Measurements from ENCODE around the gene USP3. TPM values are rescaled to one million over a fixed set of nuclear protein-coding genes. Genes with fewer than 3 reads are reported as not detected.

The USP3 gene
- total RNA-seq, 1 experiment from 2014 or later: 28.0 TPM

DNA sequence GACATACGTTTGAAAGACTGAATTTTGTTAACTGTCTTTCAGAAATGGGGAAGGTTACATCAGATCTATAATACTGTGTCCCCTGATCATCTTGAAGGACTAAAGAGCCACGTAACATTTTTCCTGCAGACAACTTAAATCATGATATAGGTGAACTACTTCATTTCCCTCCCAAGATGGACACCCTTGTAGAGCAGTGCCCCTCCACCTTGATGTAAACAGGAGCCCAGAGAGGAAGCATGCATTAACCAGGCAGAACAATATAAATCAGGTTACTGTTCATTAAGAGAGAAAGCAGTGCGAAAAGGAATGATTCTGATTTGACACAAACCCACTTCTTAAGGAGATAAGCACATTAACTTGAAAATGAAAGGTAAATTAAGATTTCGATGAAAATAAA is 36.1 kb downstream of the USP3 start:
- H3K27ac ChIP-seq: no peak overlapping the region
- no peaks in the 10 kb centered on the region for H3K27me3 ChIP-seq (replicated peaks)
- no peak for DNase-seq (ENCODE audit: low read depth in 1 of 2, low spot score in 2 of 2)
- H3K9me3 ChIP-seq (replicated peaks): no peaks in the 10 kb centered on the region
- no peak overlapping the region for H3K4me3 ChIP-seq
- no peaks in the 10 kb centered on the region for H3K4me1 ChIP-seq (replicated peaks)
- peaks cover 4% of the 10 kb centered on the region; the same call in 1 of the 2 replicates for H3K36me3 ChIP-seq

DNA sequence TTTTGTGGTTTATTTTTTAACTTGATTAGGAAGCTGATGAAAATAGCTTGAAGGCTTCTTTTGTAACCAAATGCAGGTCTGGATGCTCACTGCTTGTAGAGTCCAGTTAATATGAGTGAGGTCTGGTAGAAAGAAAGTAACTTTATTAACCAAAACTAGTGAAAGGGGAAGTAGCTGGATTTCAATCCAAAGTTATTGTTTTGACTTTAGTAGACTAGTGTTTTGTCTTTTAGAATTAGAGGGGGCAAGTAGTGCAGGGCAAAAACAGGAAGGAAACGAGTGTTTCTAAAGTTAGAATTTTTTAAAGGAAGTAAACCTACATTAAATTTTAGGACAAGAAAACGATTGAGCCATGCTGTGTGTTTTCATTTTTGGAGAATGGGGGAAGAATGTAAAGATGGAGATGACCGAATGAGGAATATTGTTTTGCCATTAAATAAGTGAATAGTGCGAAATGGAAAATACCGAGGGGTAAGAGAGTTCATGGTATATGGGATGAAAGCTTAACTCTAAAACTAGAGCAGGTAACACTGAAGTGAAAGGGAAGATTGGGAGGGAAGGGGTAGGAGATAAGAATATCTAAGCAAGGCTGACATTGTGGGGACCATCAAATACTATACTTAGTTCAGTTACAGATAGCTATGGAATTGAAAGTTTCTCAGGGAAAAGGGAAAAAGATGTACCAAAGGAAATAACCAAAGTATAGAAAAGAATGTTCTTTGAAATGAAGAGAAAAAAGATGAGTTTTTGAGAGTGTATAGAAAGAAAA is 40.0 kb downstream of the USP3 start:
- no peak overlapping the region for H3K27ac ChIP-seq
- no peaks in the 10 kb centered on the region for H3K4me1 ChIP-seq (replicated peaks)
- H3K4me3 ChIP-seq: no peak overlapping the region
- H3K27me3 ChIP-seq (replicated peaks): no peaks in the 10 kb centered on the region
- DNase-seq (ENCODE audit: low read depth in 1 of 2, low spot score in 2 of 2): no peak
- no peaks in the 10 kb centered on the region for H3K9me3 ChIP-seq (replicated peaks)
- H3K36me3 ChIP-seq: no peaks in the 10 kb centered on the region

DNA sequence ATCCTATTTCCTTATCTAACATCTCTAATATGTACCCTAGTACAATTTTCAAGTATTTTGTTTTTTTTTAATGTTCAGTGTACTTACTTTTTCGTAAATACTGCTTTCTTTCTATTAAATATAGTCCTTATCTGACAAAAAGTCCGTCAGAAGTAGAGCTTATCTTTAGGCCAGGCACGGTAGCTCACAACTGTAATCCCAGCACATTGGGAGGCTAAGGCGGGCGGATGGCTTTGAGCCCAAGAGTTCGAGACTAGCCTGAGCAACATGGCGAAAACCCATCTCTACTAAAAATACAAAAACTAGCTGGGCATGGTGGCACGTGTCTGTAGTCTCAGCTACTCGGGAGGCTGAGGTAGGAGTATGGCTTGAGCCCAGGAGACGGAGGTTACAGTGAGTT is 41.1 kb downstream of the USP3 start:
- no peak for DNase-seq (ENCODE audit: low read depth in 1 of 2, low spot score in 2 of 2)
- Histone ChIP-seq H3K9me3 (replicated peaks) (no peaks in the 10 kb centered on the region), H3K27me3 (replicated peaks) (no peaks in the 10 kb centered on the region), H3K4me1 (replicated peaks) (no peaks in the 10 kb centered on the region), H3K36me3 (no peaks in the 10 kb centered on the region), H3K4me3 (no peak overlapping the region), H3K27ac (no peak overlapping the region)

DNA sequence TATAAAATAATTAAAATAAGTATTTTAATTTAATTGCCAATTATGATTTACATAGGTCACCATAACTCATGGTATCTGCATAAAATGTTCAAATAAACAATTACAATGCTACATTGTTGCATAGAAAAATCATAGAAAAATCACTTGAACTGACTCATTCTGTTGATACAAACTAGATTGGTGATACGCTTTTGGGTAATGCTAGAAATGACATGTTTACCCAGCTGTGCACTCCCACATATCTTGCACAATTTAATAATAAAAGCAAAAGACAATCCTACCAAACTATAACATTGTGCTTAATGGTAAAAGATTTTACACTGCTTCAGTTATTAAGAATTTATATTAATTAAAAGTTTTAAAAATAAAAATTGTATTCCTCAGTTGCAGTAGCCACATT is 47.0 kb downstream of the USP3 start:
- no peak overlapping the region for H3K4me3 ChIP-seq
- no peak for DNase-seq (ENCODE audit: low read depth in 1 of 2, low spot score in 2 of 2)
- H3K27me3 ChIP-seq (replicated peaks): no peaks in the 10 kb centered on the region
- H3K36me3 ChIP-seq: no peaks in the 10 kb centered on the region; the same call in 1 of the 2 replicates
- H3K9me3 ChIP-seq (replicated peaks): no peaks in the 10 kb centered on the region
- H3K4me1 ChIP-seq (replicated peaks): peaks cover 21% of the 10 kb centered on the region
- no peak overlapping the region for H3K27ac ChIP-seq

DNA sequence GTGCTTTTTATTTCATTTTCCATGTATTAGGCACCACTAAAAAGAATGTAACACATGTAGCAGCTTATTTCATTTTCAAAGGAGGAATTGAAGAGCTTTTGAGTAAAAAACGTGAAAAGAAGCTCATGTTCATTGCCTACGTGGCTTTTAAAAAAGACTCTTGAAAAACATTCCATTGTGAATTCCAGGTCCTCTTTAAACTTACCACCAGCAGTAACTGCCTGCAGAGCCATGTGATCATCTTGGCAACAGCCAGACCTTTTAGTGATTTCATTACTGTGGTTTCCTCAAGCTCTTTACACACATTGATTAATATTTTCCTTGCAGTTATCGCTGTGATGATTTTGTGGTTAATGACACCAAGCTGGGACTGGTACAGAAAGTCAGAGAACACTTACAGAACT is 49.0 kb downstream of the USP3 start:
- H3K36me3 ChIP-seq: peaks cover 7% of the 10 kb centered on the region
- peaks cover 21% of the 10 kb centered on the region for H3K4me1 ChIP-seq (replicated peaks)
- H3K9me3 ChIP-seq (replicated peaks): no peaks in the 10 kb centered on the region
- peak overlapping the region; percentile 75 for H3K27ac ChIP-seq
- H3K4me3 ChIP-seq: no peak overlapping the region
- DNase-seq (ENCODE audit: low read depth in 1 of 2, low spot score in 2 of 2): peak; percentile 54 to 55
- no peaks in the 10 kb centered on the region for H3K27me3 ChIP-seq (replicated peaks)

DNA sequence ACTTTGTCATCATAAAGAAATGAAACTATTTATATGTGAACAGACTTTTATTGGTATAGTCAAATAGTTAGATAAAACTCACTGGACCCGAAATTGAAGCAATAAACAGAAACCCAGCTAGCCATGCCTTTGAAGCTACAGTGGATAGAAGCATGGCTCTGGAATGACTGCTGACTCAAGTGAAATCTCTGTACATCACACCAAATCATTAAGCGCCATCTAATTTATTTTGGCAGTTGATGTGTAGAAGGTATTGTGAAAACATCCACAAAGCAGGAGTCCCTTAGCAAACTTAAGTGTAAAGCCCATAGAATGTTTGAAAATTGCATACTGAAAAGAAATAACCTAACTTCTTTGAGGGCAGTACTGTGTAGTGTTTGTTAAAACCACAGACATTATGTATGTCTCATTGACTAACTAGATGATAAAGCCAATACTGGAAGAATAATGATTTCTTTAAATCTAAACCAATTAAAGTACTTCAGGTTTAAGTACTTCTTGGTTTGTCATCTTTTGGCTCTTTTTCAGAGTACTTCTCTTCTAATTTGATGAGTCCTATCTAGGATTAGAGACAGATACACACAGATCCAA is 50.0 kb downstream of the USP3 start:
- H3K9me3 ChIP-seq (replicated peaks): no peaks in the 10 kb centered on the region
- peaks cover 10% of the 10 kb centered on the region for H3K36me3 ChIP-seq
- DNase-seq (ENCODE audit: low read depth in 1 of 2, low spot score in 2 of 2): no peak
- no peaks in the 10 kb centered on the region for H3K27me3 ChIP-seq (replicated peaks)
- peaks cover 21% of the 10 kb centered on the region for H3K4me1 ChIP-seq (replicated peaks)
- no peak overlapping the region for H3K4me3 ChIP-seq
- H3K27ac ChIP-seq: 0 out of 2 replicates have a peak overlapping the region, but pooled peaks have one; percentile 75

DNA sequence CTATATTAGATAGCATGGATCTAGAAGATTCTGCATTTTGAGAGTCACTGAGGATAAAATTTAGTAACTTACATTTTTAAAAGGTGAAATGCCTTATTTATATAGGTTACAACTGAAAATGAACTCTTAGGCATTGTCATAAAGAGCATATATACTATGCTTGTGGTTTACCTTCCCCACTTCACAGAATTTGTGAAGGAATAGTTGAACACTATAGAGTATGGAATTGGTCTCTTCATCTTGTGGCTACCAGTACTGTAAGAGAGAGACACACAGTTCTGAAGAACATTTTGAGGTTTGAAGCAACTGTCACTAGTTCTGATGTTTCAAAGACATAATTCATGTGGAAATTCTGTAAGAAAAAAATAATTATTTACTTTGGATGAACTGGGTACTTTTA is 51.1 kb downstream of the USP3 start:
- Histone ChIP-seq H3K36me3 (peaks cover 16% of the 10 kb centered on the region), H3K27me3 (replicated peaks) (no peaks in the 10 kb centered on the region), H3K27ac (no peak overlapping the region), H3K9me3 (replicated peaks) (no peaks in the 10 kb centered on the region), H3K4me1 (replicated peaks) (peaks cover 21% of the 10 kb centered on the region), H3K4me3 (no peak overlapping the region)
- DNase-seq (ENCODE audit: low read depth in 1 of 2, low spot score in 2 of 2): no peak

DNA sequence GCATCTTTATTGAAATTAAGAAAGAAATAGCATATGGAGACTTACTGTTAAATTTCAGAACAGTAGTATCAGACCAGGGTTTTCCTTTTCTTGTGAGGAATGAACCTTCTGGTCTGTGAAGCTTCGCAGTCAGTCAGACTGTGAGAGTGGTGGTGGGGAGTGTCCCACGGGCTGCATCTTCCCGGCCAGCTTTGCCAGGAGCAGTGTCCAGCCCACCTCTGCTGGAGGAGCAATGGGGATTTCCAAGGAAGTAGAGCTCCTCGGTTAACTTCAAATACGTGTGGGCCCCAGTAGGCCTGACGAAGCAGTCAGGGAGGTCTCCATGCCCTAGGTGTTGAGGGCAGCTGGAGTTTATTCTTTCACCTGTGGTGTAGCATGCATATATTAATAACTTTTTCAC is 51.9 kb downstream of the USP3 start:
- Histone ChIP-seq H3K27me3 (replicated peaks) (no peaks in the 10 kb centered on the region), H3K4me1 (replicated peaks) (peaks cover 21% of the 10 kb centered on the region), H3K36me3 (peaks cover 24% of the 10 kb centered on the region), H3K4me3 (no peak overlapping the region), H3K9me3 (replicated peaks) (no peaks in the 10 kb centered on the region), H3K27ac (no peak overlapping the region)
- no peak for DNase-seq (ENCODE audit: low read depth in 1 of 2, low spot score in 2 of 2)

DNA sequence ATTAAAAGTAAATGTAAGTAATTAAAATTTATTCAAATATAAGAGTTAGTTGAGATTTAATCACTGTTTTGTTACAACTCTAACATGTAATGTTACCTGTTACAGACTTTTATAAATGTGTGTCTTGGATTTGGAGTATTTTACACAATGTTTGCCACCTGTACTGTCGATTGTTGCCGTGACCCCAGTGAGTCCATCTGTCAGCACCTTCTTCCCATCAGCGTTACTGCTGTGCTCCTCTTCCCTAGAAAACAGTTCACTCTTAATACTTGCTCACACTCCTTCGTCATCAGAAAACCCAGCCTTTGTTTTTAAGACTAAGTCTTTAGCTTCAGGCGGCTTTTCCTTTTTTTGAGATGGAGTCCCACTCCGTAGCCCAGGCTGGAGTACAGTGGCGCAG is 52.3 kb downstream of the USP3 start:
- no peak for DNase-seq (ENCODE audit: low read depth in 1 of 2, low spot score in 2 of 2)
- Histone ChIP-seq H3K36me3 (peaks cover 29% of the 10 kb centered on the region), H3K27me3 (replicated peaks) (no peaks in the 10 kb centered on the region), H3K4me1 (replicated peaks) (peaks cover 21% of the 10 kb centered on the region), H3K27ac (no peak overlapping the region), H3K9me3 (replicated peaks) (no peaks in the 10 kb centered on the region), H3K4me3 (no peak overlapping the region)

GRCh38 chr15:63559753-63560152 is 55.4 kb downstream of the USP3 start:
- Histone ChIP-seq H3K36me3 (peaks cover 49% of the 10 kb centered on the region), H3K4me3 (no peak overlapping the region)
- DNase-seq (ENCODE audit: low read depth in 1 of 2, low spot score in 2 of 2): no peak

GRCh38 chr15:63560741-63561448 is 56.5 kb downstream of the USP3 start:
- no peak overlapping the region for H3K27ac ChIP-seq
- no peak for DNase-seq (ENCODE audit: low read depth in 1 of 2, low spot score in 2 of 2)
- H3K36me3 ChIP-seq: peaks cover 58% of the 10 kb centered on the region
- no peaks in the 10 kb centered on the region for H3K27me3 ChIP-seq (replicated peaks)
- no peaks in the 10 kb centered on the region; the same call in 1 of the 2 replicates for H3K4me1 ChIP-seq (replicated peaks)
- no peak overlapping the region for H3K4me3 ChIP-seq
- H3K9me3 ChIP-seq (replicated peaks): no peaks in the 10 kb centered on the region

More at GRCh38 chr15:63559753-63560152, 55.4 kb downstream of the USP3 start:
- Histone ChIP-seq H3K27me3 (replicated peaks) (no peaks in the 10 kb centered on the region), H3K4me1 (replicated peaks) (no peaks in the 10 kb centered on the region; the same call in 1 of the 2 replicates), H3K27ac (no peak overlapping the region), H3K9me3 (replicated peaks) (no peaks in the 10 kb centered on the region)

DNA sequence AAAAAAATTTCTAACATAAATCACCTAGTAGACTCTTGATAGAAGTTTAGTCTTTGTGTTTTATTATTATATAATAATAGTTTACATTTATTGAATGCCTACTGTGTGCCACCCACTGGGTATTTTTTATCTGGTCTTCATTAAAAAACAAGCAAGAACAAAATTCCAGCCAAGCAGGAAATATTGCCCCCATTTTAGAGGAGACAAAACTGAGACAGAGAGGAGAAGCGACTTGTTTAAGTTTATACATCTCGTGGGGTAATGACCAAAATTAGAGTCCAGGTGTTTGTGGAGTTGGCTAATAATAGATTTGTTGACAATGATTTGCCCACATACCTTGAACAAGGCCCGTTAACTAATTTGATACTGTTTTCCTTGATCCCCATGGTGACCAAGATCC is 59.7 kb downstream of the USP3 start:
- DNase-seq (ENCODE audit: low read depth in 1 of 2, low spot score in 2 of 2): no peak
- Histone ChIP-seq H3K9me3 (replicated peaks) (no peaks in the 10 kb centered on the region), H3K27ac (no peak overlapping the region), H3K4me3 (no peak overlapping the region), H3K27me3 (replicated peaks) (no peaks in the 10 kb centered on the region), H3K4me1 (replicated peaks) (no peaks in the 10 kb centered on the region), H3K36me3 (peaks cover 53% of the 10 kb centered on the region)

- Histone ChIP-seq H3K27ac (no peak overlapping the region), H3K27me3 (replicated peaks) (no peaks in the 10 kb centered on the region), H3K36me3 (peaks cover 55% of the 10 kb centered on the region), H3K4me3 (no peak overlapping the region), H3K4me1 (replicated peaks) (no peaks in the 10 kb centered on the region), H3K9me3 (replicated peaks) (no peaks in the 10 kb centered on the region)
- DNase-seq (ENCODE audit: low read depth in 1 of 2, low spot score in 2 of 2): no peak
Measured at GRCh38 chr15:63565536-63566186, 61.3 kb downstream of the USP3 start.

Measured in SJSA1 (cell line).